ENCODE data around the gene SETD7. TPM values are rescaled to one million over a fixed set of nuclear protein-coding genes. Genes with fewer than 3 reads are reported as not detected.
A peak's percentile ranks its signal among the peaks of the same experiment; 100 is the strongest.

Gene SETD7
- total and polyA plus RNA-seq, 2 of the 8 experiments (the other 6 are each of a cell fraction or from before 2014, with no cell fraction given), result 1.5 to 4.6 TPM

- TF ChIP-seq KDM5A (IDR thresholded peaks at IDR 0.05; ENCODE audit: low read length) (no peak), SUZ12 (IDR thresholded peaks at IDR 0.05; ENCODE audit: low read length) (no peak), BRCA1 (IDR thresholded peaks at IDR 0.05; ENCODE audit: low read depth, low read length) (no peak), RAD21 (IDR thresholded peaks at IDR 0.05 in 1 of 2, conservative IDR thresholded peaks at IDR 0.05 in 1 of 2; ENCODE audit: low read depth in 2 of 2, low read length in 2 of 2) (0 out of 4 replicates have a peak, but pooled peaks of 1 of the 2 experiments have one; percentile 8), SIRT6 (IDR thresholded peaks at IDR 0.05; ENCODE audit: low read length) (no peak), SAP30 (IDR thresholded peaks at IDR 0.05; ENCODE audit: insufficient read depth, insufficient replicate concordance, low read length) (peak; percentile 95), BACH1 (IDR thresholded peaks at IDR 0.05; ENCODE audit: low read length) (peak; percentile 42; the same call in 1 of the 2 replicates), CHD1 (IDR thresholded peaks at IDR 0.05; ENCODE audit: low read depth, low read length) (no peak), NANOG (IDR thresholded peaks at IDR 0.05; ENCODE audit: insufficient read depth, low read depth, low read length, poor library complexity, severe bottlenecking) (no peak), ATF3 (IDR thresholded peaks at IDR 0.05; ENCODE audit: insufficient read depth, low read depth, low read length) (no peak), RXRA (IDR thresholded peaks at IDR 0.05; ENCODE audit: insufficient read depth, low read depth, low read length) (no peak), SRF (IDR thresholded peaks at IDR 0.05; ENCODE audit: low read depth, low read length) (no peak), GTF2F1 (IDR thresholded peaks at IDR 0.05; ENCODE audit: borderline replicate concordance, low read depth, low read length) (no peak), HDAC2 (IDR thresholded peaks at IDR 0.05; ENCODE audit: borderline replicate concordance in 1 of 2, low read depth in 2 of 2, low read length in 2 of 2) (no peak), CTCF (IDR thresholded peaks at IDR 0.05; ENCODE audit: control extremely low read depth in 1 of 3, insufficient read depth in 1 of 3, low read depth in 1 of 3, low read length in 3 of 3) (no peak), RNF2 (IDR thresholded peaks at IDR 0.05; ENCODE audit: borderline replicate concordance, low read depth, low read length, missing control alignments, poor library complexity, severe bottlenecking) (no peak), KDM1A (IDR thresholded peaks at IDR 0.05; ENCODE audit: borderline replicate concordance, low read length) (no peak), SP2 (IDR thresholded peaks at IDR 0.05; ENCODE audit: low read length) (no peak), POU5F1 (IDR thresholded peaks at IDR 0.05; ENCODE audit: low read depth, low read length) (no peak)
These were observed 101.6 kb downstream of the SETD7 start, which contains the start of gene RAB33B (continued) for GRCh38 chr4:139454111-139455045.

Measured in H1 (cell line).